Endothelial cell of umbilical vein (primary cell): ENCODE data around the gene ACAP1. TPM values are rescaled to one million over a fixed set of nuclear protein-coding genes. Genes with fewer than 3 reads are reported as not detected.
A peak's percentile ranks its signal among the peaks of the same experiment; 100 is the strongest.

Experiments
- BruUV-seq: library from RNA; stranded (reverse); fragments of 400-500 nt; replicated peaks from 2 replicates; lab custom pipeline; 2021; lab: Mats Ljungman, UMichigan
- CTCF ChIA-PET: fragments of 300-600, 350-600 bp; sonication (Branson Sonifier 250); formaldehyde crosslinking; loops from one replicate; lab custom pipeline; 2021; ENCODE audit warnings: antibody characterized with exemption, inconsistent platforms; lab: Charles Lee
- POLR2A ChIA-PET: fragments of 300-600, 350-600 bp; sonication (Branson Sonifier 250); formaldehyde crosslinking; loops from one replicate; lab custom pipeline; 2021; ENCODE audit warnings: antibody characterized with exemption, inconsistent platforms; lab: Charles Lee
- DNase-seq: peaks from one replicate; pipeline ENCODE4 v3.0.0-alpha.2; 2011; ENCODE audit warnings: low read depth, low spot score
- FAIRE-seq: peaks from 2 replicates; lab custom pipeline; 2011; peaks lifted over from hg19 to GRCh38; lab: Jason Lieb, UNC
- H2AFZ ChIP-seq: 2 replicates; pipeline ENCODE4 v1.6.0; 2012; ENCODE audit warnings: low read depth, low read length, control low read depth, inconsistent platforms
- H3K27ac ChIP-seq: 2 replicates; pipeline ENCODE4 v1.5.1; 2011; ENCODE audit warnings: low read depth, mild to moderate bottlenecking, control low read depth, low read length, moderate library complexity; ENCODE audit not compliant: insufficient read depth
- H3K27me3 ChIP-seq, 2 experiments: 2 replicates each; pipeline versions ENCODE4 v1.6.0 to v1.6.1; 2011; ENCODE audit warnings: low read length in 2 of 2, mixed read lengths in 1 of 2; ENCODE audit not compliant: control insufficient read depth in 2 of 2, insufficient read depth in 2 of 2
- H3K36me3 ChIP-seq, 2 experiments: 2 replicates in 1 of 2; 3 replicates in 1 of 2; pipeline ENCODE4 v1.5.1; 2011; ENCODE audit warnings: low read length in 2 of 2, mild to moderate bottlenecking in 1 of 2, moderate library complexity in 1 of 2; ENCODE audit not compliant: control insufficient read depth in 2 of 2, insufficient read depth in 2 of 2; ENCODE audit errors: extremely low read depth in 1 of 2
- H3K4me1 ChIP-seq: 3 replicates; pipeline ENCODE4 v1.5.1; 2011; ENCODE audit warnings: mild to moderate bottlenecking, low read length; ENCODE audit not compliant: control insufficient read depth, insufficient read depth; ENCODE audit errors: extremely low read depth
- H3K4me2 ChIP-seq: 2 replicates; pipeline ENCODE4 v1.6.1; 2011; ENCODE audit warnings: low read length, control low read depth, mixed read lengths; ENCODE audit not compliant: insufficient read depth
- H3K4me3 ChIP-seq, 3 experiments: fragments of 200-600 bp in 1 of 3; sonication (generic), shearing (Covaris generic) in 1 of 3; replicated peaks in 1 of 3; 2 replicates each; pipeline ENCODE4 v1.5.1; 2011 to 2016; ENCODE audit warnings: control low read depth in 3 of 3, low read length in 3 of 3, mild to moderate bottlenecking in 2 of 3, inconsistent platforms in 1 of 3, low read depth in 1 of 3, moderate library complexity in 1 of 3; ENCODE audit not compliant: insufficient read depth in 1 of 3
- H3K79me2 ChIP-seq: 2 replicates; pipeline ENCODE4 v1.6.0; 2012; ENCODE audit warnings: low read length, inconsistent platforms; ENCODE audit not compliant: control insufficient read depth, insufficient read depth
- H3K9ac ChIP-seq: replicated peaks from 2 replicates; pipeline ENCODE3; 2011; ENCODE audit warnings: low read length, control low read depth; ENCODE audit not compliant: insufficient read depth; ENCODE audit errors: extremely low read depth
- H3K9me1 ChIP-seq: replicated peaks from 3 replicates; pipeline ENCODE4 v1.6.0; 2011; ENCODE audit warnings: mild to moderate bottlenecking, low read length; ENCODE audit not compliant: control insufficient read depth, insufficient read depth; ENCODE audit errors: extremely low read depth
- H3K9me3 ChIP-seq: replicated peaks from 2 replicates; pipeline ENCODE4 v1.5.1; 2012; ENCODE audit warnings: low read length, inconsistent platforms; ENCODE audit not compliant: control insufficient read depth, insufficient read depth
- H4K20me1 ChIP-seq: replicated peaks from 2 replicates; pipeline ENCODE3; 2011; ENCODE audit warnings: mild to moderate bottlenecking, low read length; ENCODE audit not compliant: control insufficient read depth, insufficient read depth; ENCODE audit errors: extremely low read depth
- CTCF ChIP-seq, 2 donors: IDR thresholded peaks; 1 replicate in 1 of 2; 2 replicates in 1 of 2; pipeline ENCODE4 v1.5.1; 2011; ENCODE audit warnings: low read length in 2 of 2, mild to moderate bottlenecking in 2 of 2, moderate library complexity in 2 of 2, control low read depth in 1 of 2, inconsistent platforms in 1 of 2, low read depth in 1 of 2; ENCODE audit not compliant: insufficient read depth in 1 of 2; ENCODE audit errors: extremely low read depth in 1 of 2
- EZH2 ChIP-seq: IDR thresholded peaks from 2 replicates; pipeline ENCODE4 v1.6.1; 2012; ENCODE audit warnings: borderline replicate concordance, low read depth, mild to moderate bottlenecking, moderate library complexity, low read length, inconsistent platforms; ENCODE audit not compliant: severe bottlenecking
- FOS ChIP-seq: IDR thresholded peaks from 2 replicates; pipeline ENCODE4 v1.6.1; 2011; ENCODE audit warnings: mild to moderate bottlenecking, low read length, moderate library complexity, borderline replicate concordance; ENCODE audit not compliant: insufficient read depth
- GATA2 ChIP-seq: IDR thresholded peaks from 2 replicates; pipeline ENCODE4 v1.7.0; 2011; ENCODE audit warnings: low read depth, mild to moderate bottlenecking, moderate library complexity, mixed read lengths, low read length; ENCODE audit not compliant: insufficient read length, insufficient read depth
- JUN ChIP-seq: IDR thresholded peaks from 2 replicates; pipeline ENCODE4 v1.6.1; 2011; ENCODE audit warnings: borderline replicate concordance, low read depth; ENCODE audit not compliant: insufficient read length, insufficient read depth
- MAX ChIP-seq: IDR thresholded peaks from 2 replicates; pipeline ENCODE4 v1.6.1; 2011; ENCODE audit not compliant: insufficient read depth, insufficient read length
- MYC ChIP-seq: IDR thresholded peaks from one replicate; pipeline ENCODE4 v1.6.1; 2011; ENCODE audit warnings: mild to moderate bottlenecking, low read depth, low read length
- POLR2AphosphoS5 ChIP-seq: IDR thresholded peaks from 2 replicates; pipeline ENCODE4 v1.6.1; 2012; ENCODE audit warnings: low read depth, mild to moderate bottlenecking, control low read depth, low read length, moderate library complexity; ENCODE audit not compliant: insufficient read depth
- dilution Hi-C: fragments of 300-500 bp; cut with MboI; formaldehyde crosslinking; loops from one replicate; pipeline ENCODE4 v1.15.0; 2019; ENCODE audit warnings: low sequenced_read_pairs; ENCODE audit not compliant: extremely low pct_ligation_motif_present
- intact Hi-C: fragments of 100-400 bp; cut with micrococcal nuclease; formaldehyde crosslinking; loops from one replicate; pipeline ENCODE4 v1.10.0; 2022
- polyA plus RNA-seq, 4 experiments: library from polyadenylated mRNA; depleted of rRNA in 3 of 4; stranded (reverse) in 3 of 4; unstranded in 1 of 4; fragments of >200 nt; gene quantifications; 2 replicates each; pipeline versions ENCODE4 v1.2.1 to v1.2.3, GENCODE V29; 2011 to 2012; ENCODE audit warnings: missing spikeins in 1 of 4
- total RNA-seq: library from RNA; stranded (reverse); gene quantifications from 2 replicates; pipeline ENCODE4 v1.2.3, GENCODE V29; 2021

Gene ACAP1
- total and polyA plus RNA-seq, 2 donors (not counting 3 experiments of a cell fraction or from before 2014, with no cell fraction given) = 0.46 TPM; not detected in 1

DNA sequence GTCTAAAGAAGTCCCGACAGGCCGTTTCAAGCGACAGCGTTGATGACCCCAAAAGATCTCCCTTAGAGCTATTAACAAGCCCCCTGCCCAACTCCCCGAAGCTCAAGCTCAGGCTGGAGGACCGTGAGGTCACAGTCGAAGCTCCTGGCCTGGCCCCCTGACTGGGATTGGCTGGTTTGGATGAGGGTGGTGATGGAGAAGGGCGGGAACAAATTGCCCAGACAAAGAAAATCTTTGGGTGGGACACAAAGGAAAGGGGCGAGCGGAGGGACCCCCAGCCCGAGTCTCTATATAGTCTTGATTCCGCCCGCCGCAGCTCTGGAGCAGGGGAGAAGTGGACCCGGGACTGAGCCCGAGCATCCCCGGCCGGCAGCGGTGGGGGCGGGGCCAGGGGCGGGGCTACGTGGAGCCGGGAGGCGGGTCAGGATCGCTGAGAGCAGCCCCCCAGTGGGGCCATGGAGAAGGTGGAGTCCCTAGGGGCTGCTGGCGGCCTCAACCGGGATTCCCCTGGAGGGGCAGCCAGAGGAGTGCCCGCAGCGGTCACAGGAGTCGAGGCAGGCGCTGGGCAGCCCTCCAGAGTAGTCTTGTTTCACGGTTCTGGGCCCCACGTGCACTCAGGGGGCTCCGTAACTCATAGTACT is 6.2 kb upstream of the ACAP1 start:
- Histone ChIP-seq H3K27ac (peak overlapping the region; percentile 71), H3K4me3 (peak overlapping the region; percentile 80 to 86 (median 81)), H3K79me2 (peaks cover 10% of the 10 kb centered on the region), H3K9ac (peak overlapping the region; percentile 46), H2AFZ (peak overlapping the region; percentile 97), H3K36me3 (peaks cover 0 to 3% of the 10 kb centered on the region in 2 experiments), H3K4me1 (peaks cover 10% of the 10 kb centered on the region), H3K27me3 (peaks cover 0 to 2% of the 10 kb centered on the region in 2 experiments), H3K4me2 (peak overlapping the region; percentile 95), H4K20me1 (no peaks in the 10 kb centered on the region), H3K9me1 (no peaks in the 10 kb centered on the region), H3K9me3 (no peaks in the 10 kb centered on the region)
- no TSS peak for BruUV-seq
- no peak for DNase-seq
- ChIA-PET POLR2A (interaction anchor here (0.5 to 1.7 kb wide), 9 partner anchors 14 to 112 kb away, joined by 3 to 5 read pairs (median 4); partner anchors contain the start of genes GPS2, SLC2A4 and TMEM256), CTCF (interaction anchor here (0.7 to 1.9 kb wide), 23 partner anchors 10 to 285 kb away, joined by 3 to 13 read pairs (median 4); partner anchors contain the start of genes GPS2, SLC2A4 and TMEM256)
- TF ChIP-seq EZH2 = no peak
- TF ChIP-seq MYC = no peak
- TF ChIP-seq GATA2 = no peak
- TF ChIP-seq POLR2AphosphoS5 = no peak
- TF ChIP-seq MAX = no peak
- no peak for TF ChIP-seq FOS
- no peak for TF ChIP-seq JUN
- no peak for TF ChIP-seq CTCF (IDR thresholded peaks at IDR 0.05; ENCODE audit: extremely low read depth in 1 of 2, insufficient read depth in 1 of 2, low read depth in 1 of 2, low read length in 2 of 2)
- FAIRE-seq = no peak
- dilution Hi-C loops (no loop called here), intact Hi-C loops (loop anchor here (1.0 kb wide), 2 partner anchors 15 to 50 kb away; partner anchors contain the start of gene GPS2)
